Left kidney (tissue), 8 donors: ENCODE results near the gene MMAA. TPM values are rescaled to one million over a fixed set of nuclear protein-coding genes. Genes with fewer than 3 reads are reported as not detected.
A peak's percentile ranks its signal among the peaks of the same experiment; 100 is the strongest.
"Not testable (repeated sequence)": the region's sequence is repeated elsewhere in the genome, so short reads cannot be mapped to it uniquely, and the experiment has no call there.

Experiments
- DNase-seq: peaks from one replicate; pipeline ENCODE4 v3.0.0-alpha.2; 2013
- long read RNA-seq, 8 donors: transcript quantifications; one replicate each; lab custom pipeline, GENCODE V29; 2026
- polyA plus RNA-seq: library from polyadenylated mRNA; unstranded; fragments of 120-200 nt; gene quantifications from one replicate; pipeline ENCODE4 v1.2.1, GENCODE V29; 2013; ENCODE audit not compliant: insufficient read length

The MMAA gene
- 14.2 TPM for polyA plus RNA-seq
- long read RNA-seq, donor 1, full-length matches to known transcripts: 1 of 1 reads
- long read RNA-seq, donor 1, partial matches to known transcripts: 0 of 1 reads
- long read RNA-seq, donor 1, other reads (novel, unspliced or antisense): 0 of 1 reads
- long read RNA-seq, donor 2, full-length matches to known transcripts: 3 of 3 reads
- long read RNA-seq, donor 2, partial matches to known transcripts: 0 of 3 reads
- long read RNA-seq, donor 2, other reads (novel, unspliced or antisense): 0 of 3 reads
- long read RNA-seq, donor 3, full-length matches to known transcripts: 1 of 1 reads
- long read RNA-seq, donor 3, partial matches to known transcripts: 0 of 1 reads
- long read RNA-seq, donor 3, other reads (novel, unspliced or antisense): 0 of 1 reads
- long read RNA-seq, donor 4: 0 reads
- long read RNA-seq, donor 5, full-length matches to known transcripts: 2 of 2 reads
- long read RNA-seq, donor 5, partial matches to known transcripts: 0 of 2 reads
- long read RNA-seq, donor 5, other reads (novel, unspliced or antisense): 0 of 2 reads
- long read RNA-seq, donor 6, full-length matches to known transcripts: 4 of 4 reads
- long read RNA-seq, donor 6, partial matches to known transcripts: 0 of 4 reads
- long read RNA-seq, donor 6, other reads (novel, unspliced or antisense): 0 of 4 reads
- long read RNA-seq, donor 7, full-length matches to known transcripts: 2 of 2 reads
- long read RNA-seq, donor 7, partial matches to known transcripts: 0 of 2 reads
- long read RNA-seq, donor 7, other reads (novel, unspliced or antisense): 0 of 2 reads
- long read RNA-seq, donor 8: 0 reads

DNA sequence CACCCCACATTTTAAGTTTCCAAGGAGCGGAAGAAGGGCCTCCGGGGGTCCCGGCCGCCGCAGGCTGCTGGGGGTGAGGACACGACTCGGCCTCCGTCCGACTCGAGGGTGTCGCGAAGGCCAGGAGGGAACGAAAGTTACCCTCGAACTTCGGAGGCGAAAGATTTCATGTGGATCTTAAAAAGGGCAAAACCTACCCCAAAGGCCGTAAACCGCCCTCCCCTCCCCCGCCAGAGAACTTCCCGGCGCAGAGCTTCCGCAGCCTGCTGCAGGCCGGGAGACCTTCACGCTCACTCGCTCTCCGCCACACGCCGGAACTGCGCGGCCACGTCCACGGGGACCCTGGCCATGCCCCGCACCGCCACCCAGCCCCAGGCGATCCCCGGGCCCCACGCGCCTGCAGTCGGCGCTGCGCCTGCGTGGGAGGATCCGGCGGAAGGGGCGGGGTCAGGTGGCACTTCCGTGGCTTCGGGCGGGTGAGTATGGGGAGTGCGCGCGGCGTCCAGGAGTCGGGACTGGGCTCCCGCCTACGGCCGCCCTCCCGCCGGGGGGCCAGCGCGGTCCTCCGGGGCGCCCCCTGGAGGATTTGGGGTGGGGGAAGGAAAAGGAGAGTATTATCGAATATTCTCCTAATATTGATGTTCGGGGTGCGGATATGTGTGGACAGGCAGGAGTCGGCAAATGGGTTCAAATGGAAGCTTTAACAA lies at the start of gene MMAA:
TSS of gene MMAA (plus strand) at position 454 of the 707 bp plus-strand sequence. CDS start 19,755 bp downstream, outside the sequence.
- peak; percentile 91 for DNase-seq

DNA sequence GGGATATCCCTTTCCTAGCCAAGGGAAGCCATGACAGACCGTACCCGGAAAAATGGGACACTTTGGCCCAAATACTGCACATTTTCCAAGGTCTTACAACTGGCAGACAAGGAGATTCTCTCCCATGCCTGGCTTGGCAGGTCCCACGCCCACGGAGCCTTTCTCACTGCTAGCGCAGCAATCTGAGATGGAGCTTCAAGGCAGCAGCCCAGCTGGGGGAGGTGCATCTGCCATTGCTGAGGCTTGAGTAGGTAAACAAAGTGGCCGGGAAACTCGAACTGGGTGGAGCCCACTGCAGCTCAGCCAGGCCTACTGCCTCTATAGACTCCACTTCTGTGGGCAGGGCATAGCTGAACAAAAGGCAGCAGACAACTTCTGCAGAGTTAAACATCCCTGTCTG lies 44.6 kb upstream of the MMAA start:
- not testable (repeated sequence) for DNase-seq

DNA sequence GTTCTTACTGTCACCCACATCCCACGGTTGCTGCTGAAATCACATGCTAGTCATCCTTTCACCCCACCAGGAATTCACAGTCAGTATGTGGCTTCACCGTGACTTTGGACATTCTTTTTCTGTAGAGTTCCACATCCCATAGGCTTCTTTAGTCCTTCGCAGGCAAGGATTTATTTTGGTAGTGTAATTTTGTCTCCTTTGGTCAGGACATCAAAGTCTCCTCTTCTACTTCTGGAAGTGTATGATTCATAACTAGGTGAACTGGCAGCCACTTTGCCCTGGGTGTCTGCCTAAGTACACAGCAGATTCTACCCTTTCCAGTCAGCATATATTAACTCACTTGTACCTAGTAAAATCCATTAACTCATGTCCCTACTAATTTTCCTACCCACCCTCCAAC lies 38.3 kb upstream of the MMAA start:
- DNase-seq: no peak

DNA sequence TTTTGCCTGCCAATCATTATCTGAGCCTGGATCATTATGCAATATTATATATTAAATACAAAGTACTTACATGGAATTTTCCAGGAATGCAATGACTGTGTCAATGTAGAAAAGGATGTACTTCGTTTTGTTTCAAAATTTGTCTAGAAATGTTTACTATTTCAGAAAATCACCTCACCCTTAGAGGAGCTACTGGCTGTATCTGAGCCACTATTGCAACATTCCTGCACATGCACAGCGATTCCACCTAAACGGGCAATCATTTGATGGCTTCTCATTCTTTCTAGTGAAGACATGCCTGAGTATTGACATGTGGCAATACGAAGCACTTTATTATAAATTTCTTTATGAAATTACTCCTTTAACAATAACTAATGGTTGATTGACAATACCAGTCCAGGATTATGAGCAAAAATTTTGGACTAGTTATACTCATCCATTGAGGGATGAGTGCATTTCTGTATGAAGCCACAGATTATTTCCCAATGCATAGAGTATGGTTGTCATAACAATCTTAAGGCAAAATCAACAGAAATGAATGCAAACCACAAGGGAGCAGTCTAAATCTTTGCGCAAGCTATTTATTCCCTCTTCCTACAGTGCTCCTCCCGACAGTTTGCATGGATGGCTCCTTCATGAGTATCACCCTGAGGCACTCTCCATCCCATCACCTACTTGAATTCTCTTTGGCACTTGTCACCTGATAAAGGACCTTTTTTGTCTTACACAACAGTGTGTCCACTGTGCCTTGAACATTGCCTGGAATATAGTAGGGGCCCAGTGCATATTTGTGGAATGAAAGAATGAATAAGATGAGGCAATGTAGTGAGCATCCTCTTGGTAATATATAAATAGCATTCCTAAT lies 35.8 kb upstream of the MMAA start:
- DNase-seq: no peak

DNA sequence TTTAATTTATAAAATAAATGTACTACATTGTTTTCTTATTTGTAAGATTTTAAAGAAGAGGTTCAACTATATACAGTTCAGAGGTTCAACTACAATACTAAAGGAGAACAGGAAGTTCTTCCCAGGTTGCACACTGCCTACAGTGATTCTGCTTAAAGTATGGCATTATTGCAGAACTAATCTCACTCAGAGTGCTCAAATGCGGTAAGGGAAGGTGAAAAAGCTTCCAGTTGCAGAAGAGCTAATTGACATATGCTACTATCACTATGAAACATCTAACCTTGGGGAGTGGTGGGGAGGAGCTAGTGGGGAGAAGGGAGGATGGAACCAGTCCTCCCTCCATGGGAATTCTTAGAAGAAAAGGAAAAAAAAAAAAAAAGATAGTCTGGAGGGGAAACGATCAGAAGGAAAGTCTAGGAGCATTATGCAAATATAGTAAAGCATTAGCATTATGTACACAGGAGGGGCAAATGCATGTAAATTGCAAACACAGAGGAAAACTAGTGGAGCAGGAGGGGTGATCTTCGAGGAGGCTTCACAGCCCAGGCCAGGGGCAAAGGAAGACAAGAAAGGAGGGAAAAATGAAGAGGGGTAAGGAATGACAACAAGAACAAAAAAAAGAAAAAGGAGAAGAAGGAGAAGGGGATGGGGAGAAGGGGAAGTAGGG lies 32.0 kb upstream of the MMAA start:
- DNase-seq: no peak

DNA sequence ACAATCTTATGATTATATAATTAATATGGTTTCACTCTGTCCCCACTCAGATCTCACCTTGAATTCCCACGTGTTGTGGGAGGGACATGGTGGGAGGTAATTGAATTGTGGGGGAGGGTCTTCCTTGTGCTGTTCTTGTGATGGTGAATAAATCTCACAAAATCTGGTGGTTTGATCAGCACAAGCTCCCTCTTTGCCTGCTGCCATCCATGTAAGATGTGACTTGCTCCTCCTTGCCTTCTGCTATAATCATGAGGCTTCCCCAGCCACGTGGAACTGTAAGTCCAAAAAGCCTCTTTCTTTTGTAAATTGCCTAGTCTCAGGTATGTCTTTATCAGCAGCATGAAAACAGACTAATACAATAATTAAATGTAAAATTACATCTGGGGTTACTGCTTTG lies 29.8 kb upstream of the MMAA start:
- DNase-seq: not testable (repeated sequence)

DNA sequence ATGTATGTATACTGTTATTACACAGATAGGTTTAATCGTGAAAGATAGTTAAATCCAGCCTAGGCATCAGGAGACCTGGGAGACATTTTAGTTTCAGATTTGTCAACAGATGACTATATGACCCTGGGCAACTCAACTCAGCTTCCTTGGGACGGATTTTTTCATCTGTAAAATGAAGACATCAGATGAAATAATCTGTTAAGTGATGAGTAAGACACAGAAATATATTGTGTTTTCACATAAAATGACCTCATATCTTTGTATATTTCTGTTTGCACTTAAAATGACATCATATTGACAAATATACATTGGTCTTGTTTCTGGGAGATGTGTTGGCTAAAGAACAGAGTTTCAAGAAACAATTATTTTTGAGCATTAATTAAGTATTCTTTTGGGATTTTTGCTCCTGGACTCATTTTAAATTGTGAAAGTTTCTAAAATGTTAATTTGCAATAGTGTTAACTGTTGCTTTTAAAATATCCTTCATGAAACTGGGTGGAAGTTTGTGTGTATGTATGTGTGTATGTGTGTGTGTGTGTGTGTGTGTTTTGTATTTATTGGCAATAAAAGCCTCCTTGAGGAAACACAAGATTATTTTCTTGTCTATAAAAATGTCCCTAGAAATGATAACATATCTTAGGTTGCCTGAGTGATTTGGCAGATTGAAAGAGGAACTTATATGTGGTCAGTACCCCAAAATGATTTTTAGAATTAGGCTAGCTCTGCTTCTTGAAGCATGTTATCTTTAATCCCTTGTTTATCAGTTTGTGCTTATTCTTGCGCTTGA lies 29.1 kb upstream of the MMAA start:
- no peak for DNase-seq

DNA sequence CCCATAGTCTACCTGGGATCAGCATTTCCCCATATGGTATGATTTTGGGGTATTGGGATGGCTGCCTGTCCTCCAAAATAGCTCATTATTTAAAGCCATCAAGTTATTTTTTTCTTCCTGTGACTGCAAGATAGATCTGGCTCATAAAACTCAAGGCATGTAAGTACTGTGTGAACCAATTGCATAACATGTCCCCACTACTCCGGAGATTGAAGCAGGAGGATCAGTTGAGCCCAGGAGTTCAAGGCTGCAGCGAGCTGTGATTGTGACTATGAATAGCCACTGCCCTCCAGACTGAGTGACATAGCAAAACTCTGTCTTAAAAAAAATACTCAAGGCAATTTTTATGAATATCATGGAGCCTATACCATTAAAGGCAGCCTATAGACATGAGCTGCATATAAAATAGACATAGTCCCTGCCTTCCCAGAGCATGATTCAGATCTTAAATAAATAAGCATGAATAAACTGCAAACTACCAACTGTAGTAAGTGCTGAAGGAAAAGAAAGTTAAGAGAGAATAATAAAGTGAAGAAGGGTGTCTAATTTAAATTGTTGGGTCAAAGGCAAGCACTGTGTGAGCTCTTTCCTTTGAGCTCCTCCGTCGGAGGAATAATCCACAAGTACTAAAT lies 16.9 kb upstream of the MMAA start:
- DNase-seq: no peak

DNA sequence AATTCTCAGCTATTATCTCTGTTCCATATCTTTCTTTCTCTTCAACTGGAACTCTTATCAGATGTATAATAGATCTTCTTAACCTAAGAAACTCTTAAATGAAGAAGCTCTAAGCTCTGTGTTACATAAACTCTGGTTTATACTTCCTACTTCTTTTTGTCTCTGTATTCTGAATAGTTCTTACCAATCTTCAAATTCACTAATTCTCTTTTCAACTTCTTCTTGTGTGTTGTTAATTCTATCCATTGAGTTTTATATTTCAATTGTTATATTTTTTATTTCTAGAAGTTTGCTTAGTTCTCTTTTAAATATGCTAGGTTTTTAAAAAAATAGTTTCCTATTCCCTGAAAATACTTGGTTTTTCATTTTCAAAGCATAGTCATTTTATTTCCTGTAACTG lies 13.2 kb upstream of the MMAA start:
- no peak for DNase-seq

DNA sequence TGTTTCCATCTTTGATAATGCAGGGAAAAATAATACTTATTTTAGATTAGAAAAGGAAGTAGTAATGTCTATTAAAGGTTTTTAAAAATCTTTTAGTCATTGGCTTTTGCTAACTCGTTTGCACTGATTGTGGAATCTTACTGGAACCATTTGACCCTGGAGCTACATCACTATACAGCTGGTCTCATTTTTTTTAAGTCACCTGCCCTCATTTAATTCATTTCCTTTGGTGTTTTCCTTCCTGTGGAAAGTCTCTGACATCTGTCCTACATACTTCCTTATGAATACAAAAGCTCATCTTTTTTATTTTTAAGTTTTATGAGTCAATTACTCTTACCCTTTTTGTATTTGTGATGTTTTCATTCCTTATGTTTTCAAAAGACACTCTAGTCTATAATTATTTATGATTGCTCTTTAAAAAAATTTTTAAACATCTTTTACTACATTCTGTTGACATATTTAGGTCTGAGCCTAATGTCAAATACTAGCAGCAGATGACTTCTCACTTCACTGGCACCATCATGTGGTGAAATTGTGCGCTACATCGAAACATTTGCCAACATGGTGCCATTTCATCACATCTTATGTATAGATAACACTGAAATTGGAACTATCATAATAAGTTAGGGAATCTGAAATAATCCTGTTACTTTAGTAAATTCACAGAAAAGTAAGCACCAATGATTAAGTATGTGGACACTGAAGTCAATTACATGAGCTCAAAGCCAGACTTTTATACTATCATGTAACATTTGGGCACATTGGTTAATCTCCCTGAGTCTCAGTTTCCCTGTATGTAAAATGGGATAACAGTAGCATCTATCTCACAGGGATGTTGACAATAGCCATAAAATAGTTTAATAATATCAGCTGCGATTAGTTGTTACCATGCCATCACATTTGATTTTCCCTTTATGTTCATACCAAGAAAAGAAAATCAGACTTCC lies 9.4 kb upstream of the MMAA start:
- DNase-seq: peak; percentile 76

DNA sequence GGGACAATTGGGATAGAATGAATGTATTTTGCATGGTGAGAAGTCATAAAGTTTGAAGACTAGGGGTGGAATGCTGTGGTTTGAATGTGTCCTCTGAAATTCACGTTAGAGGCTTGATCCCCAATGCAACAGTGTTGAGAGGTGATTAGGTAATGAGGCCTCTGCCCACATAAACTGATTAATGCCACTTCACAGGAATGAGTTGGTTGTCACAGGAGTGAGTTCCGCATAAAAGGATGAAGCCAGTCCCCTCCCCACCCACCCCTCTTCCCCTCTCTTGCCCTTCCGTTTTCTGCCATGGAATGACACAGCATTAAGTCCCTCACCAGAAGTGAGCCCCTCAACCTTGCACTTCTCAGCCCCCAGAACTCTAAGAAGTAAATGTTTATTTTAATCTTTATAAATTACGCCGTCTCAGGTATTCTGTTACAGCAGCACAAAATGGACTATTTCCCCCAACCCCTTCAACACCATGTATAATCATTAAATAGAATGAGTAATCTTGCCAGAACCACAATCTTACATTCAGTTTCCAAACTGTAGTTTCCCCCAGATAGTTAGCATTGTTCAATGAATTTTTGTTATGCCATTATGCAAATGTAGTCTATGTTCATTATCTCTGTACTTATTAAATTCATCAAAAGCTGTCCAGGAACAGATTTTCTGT lies 5.5 kb upstream of the MMAA start:
- DNase-seq: no peak

DNA sequence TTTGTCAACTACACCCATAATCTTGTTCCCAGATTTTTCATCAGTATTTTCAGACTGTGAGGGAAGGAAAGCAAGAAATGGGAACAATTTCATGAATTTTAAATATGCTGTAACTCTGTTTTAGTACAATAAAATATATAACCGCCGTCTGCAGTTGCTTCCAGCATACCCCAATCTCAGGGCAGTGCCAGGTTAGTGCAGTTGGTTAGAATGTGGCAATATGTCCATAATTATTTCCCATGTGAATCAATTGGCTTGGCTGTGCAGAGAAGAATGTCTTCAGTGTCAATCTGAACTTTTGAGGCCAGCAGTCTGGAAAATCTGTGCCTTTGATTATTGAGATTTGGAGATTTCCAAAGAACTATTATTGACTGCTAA lies 5.0 kb upstream of the MMAA start:
- DNase-seq: no peak

DNA sequence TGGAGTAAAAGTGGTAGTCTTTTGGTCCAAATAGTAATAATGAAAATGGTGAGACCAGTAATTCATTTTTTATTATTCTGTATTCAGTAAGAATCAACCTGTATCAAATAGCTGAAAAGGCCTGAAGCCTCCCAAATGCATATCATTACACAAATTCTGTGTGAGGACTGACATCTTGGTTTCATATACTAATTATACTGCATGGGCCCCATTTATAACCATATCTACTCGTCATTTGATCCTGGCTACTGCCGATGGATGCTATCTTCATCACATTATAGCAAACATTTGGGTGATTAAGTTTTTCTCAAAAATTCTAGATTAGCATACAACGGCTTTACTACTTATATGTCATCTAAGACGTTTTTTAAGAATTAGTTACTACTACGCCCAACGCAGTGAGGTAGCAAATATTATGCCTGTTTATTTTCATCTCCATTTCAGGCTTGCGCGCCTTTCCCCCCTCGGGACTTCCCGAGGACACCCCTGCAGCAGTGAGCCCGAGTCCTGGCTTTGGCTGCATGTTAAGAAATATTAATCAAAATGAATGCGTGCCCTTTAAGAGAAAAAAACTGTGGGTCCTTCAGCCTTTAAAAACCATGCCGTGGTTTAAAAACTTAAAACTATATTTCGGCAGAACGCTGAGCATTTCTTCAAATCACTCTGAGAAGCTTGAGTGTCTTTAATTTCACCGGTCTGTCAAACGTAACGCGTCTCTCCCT lies 814 bp upstream of the MMAA start:
- DNase-seq: no peak

DNA sequence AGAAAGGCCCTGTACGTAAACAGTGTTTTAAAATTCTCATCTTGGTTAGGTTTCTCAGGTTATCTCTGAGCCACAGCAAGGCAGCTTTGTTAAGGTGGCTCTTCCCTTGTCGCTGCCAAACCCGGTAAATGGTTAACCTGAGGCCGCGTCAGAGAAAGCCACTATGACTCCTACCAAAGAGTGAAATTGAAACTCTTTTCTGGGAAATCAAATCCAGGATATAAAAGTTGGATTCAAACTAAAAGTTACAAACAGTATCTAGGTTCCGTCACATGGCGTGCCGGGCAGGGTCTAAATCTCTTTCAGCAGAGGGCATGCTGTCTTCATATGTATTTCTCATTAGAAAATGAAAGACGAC lies 433 bp downstream of the MMAA start:
- DNase-seq: peak; percentile 77

DNA sequence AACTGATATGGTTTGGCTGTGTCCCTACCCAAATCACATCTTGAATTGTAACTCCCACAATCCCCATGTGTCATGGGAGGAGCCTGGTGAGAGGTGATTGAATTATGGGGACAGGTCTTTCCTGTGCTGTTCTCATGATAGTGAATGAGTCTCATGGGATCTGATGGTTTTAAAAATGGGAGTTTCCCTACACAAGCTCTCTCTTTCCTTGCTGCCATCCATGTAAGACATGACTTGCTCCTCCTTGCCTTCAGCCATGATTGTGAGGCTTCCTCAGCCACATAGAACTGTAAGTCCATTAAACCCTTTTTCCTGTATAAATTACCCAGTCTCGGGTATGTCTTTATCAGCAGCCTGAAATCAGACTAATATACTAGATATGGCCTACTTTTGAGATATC lies 2.9 kb downstream of the MMAA start:
- not testable (repeated sequence) for DNase-seq

DNA sequence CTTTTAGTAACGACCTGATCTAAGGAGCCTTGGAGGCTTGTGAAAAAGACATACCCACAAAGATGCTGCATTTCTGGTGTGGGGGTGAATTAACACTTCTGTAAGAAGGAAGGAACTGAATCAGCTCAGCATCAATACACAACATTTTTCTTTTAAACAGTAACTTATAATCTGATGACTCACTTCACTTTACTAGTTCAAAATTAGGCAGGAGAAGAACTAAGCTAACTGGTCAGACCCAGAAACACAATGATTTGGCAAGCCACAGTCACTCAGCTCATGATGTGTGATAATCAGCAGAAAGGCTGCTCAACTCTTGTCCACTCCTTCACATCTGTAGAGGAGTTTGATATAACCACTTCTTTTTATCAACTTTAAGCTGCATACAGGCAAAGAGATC lies 4.6 kb downstream of the MMAA start:
- no peak for DNase-seq
